ENCODE data around the gene NOL4L.

GRCh38 chr20:32438331-32438858 is 146.7 kb downstream of the NOL4L start:
- TF ChIP-seq, protein P1, sequence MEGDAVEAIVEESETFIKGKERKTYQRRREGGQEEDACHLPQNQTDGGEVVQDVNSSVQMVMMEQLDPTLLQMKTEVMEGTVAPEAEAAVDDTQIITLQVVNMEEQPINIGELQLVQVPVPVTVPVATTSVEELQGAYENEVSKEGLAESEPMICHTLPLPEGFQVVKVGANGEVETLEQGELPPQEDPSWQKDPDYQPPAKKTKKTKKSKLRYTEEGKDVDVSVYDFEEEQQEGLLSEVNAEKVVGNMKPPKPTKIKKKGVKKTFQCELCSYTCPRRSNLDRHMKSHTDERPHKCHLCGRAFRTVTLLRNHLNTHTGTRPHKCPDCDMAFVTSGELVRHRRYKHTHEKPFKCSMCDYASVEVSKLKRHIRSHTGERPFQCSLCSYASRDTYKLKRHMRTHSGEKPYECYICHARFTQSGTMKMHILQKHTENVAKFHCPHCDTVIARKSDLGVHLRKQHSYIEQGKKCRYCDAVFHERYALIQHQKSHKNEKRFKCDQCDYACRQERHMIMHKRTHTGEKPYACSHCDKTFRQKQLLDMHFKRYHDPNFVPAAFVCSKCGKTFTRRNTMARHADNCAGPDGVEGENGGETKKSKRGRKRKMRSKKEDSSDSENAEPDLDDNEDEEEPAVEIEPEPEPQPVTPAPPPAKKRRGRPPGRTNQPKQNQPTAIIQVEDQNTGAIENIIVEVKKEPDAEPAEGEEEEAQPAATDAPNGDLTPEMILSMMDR (IDR thresholded peaks at IDR 0.05), result no peak
- no peak for TF ChIP-seq POLR2AphosphoS5 (IDR thresholded peaks at IDR 0.05)
- TF ChIP-seq POLR2A (IDR thresholded peaks at IDR 0.05; ENCODE audit: low read depth), result no peak
- TF ChIP-seq EP300 (IDR thresholded peaks at IDR 0.05), result no peak
